HCT116 (cell line): Measurements from ENCODE around the gene WDR43. TPM values are rescaled to one million over a fixed set of nuclear protein-coding genes. Genes with fewer than 3 reads are reported as not detected.

Source experiments
- ATAC-seq: fragments of 200-7000 bp; cut with Tn5 transposase; 2 replicates; pipeline ENCODE4 v1.9.1; 2020; ENCODE audit warnings: mild to moderate bottlenecking, moderate library complexity
- BruUV-seq: library from RNA; stranded (reverse); fragments of 400-500 nt; replicated peaks from 2 replicates; lab custom pipeline; 2021; lab: Mats Ljungman, UMichigan
- CTCF ChIA-PET: fragments of 300-600 bp; sonication (Branson Sonifier 250); formaldehyde crosslinking; loops from one replicate; lab custom pipeline; 2021; ENCODE audit warnings: antibody characterized with exemption; lab: Charles Lee
- POLR2A ChIA-PET: fragments of 300-600, 350-600 bp; sonication (Branson Sonifier 250); formaldehyde crosslinking; loops from one replicate; lab custom pipeline; 2021; ENCODE audit warnings: antibody characterized with exemption; lab: Charles Lee
- RAD21 ChIA-PET, 2 experiments: fragments of 300-600 bp; sonication (Branson Sonifier 250); formaldehyde crosslinking; loops; one replicate each; lab custom pipeline; 2023; ENCODE audit warnings: low total read pairs in 2 of 2; ENCODE audit not compliant: uncharacterized antibody in 2 of 2, unreplicated experiment in 2 of 2, low non-redundant PET in 1 of 2; lab: Charles Lee
- DNase-seq: peaks from one replicate; pipeline ENCODE4 v3.0.0-alpha.2; 2010; ENCODE audit warnings: low read depth, low spot score
- H2AFZ ChIP-seq: fragments of 200-600 bp; shearing (Covaris generic), sonication (generic); 2 replicates; pipeline ENCODE4 v1.6.1; 2017; ENCODE audit warnings: low read depth, mixed run types, mixed read lengths, antibody characterized with exemption, low read length; ENCODE audit not compliant: poor library complexity, severe bottlenecking
- H3K27ac ChIP-seq: 2 replicates; pipeline ENCODE4 v1.5.1; 2012; ENCODE audit warnings: low read depth, low read length
- H3K27me3 ChIP-seq: fragments of 200-600 bp; sonication (generic); 2 replicates; pipeline ENCODE4 v1.6.1; 2016; ENCODE audit warnings: mixed run types, low read length, mixed read lengths; ENCODE audit not compliant: insufficient read depth
- H3K36me3 ChIP-seq, 2 experiments: fragments of 200-500 bp in 1 of 2; fragments of 200-600 bp in 1 of 2; sonication (Bioruptor generic) in 1 of 2; sonication (generic) in 1 of 2; 2 replicates each; pipeline versions ENCODE4 v1.5.1 to v1.6.1; 2014 to 2016; ENCODE audit warnings: low read length in 2 of 2, inconsistent platforms in 1 of 2, mixed read lengths in 1 of 2, mixed run types in 1 of 2; ENCODE audit not compliant: insufficient read depth in 2 of 2, control insufficient read depth in 1 of 2
- H3K4me1 ChIP-seq, 2 experiments: fragments of 200-600 bp in 1 of 2; sonication (generic) in 1 of 2; 2 replicates each; pipeline versions ENCODE4 v1.5.1 to v1.6.1; 2012 to 2017; ENCODE audit warnings: low read length in 2 of 2, inconsistent platforms in 1 of 2, mild to moderate bottlenecking in 1 of 2, mixed read lengths in 1 of 2, mixed run types in 1 of 2, moderate library complexity in 1 of 2; ENCODE audit not compliant: insufficient read depth in 2 of 2, control insufficient read depth in 1 of 2
- H3K4me2 ChIP-seq: fragments of 200-600 bp; sonication (generic); 2 replicates; pipeline ENCODE4 v1.6.1; 2017; ENCODE audit warnings: mixed run types, low read length, mixed read lengths
- H3K4me3 ChIP-seq, 2 experiments: fragments of 200-600 bp in 1 of 2; sonication (generic) in 1 of 2; replicated peaks in 1 of 2; 2 replicates each; pipeline ENCODE4 v1.5.1; 2011 to 2016; ENCODE audit warnings: low read length in 2 of 2, control low read depth in 1 of 2, low read depth in 1 of 2, mild to moderate bottlenecking in 1 of 2, mixed read lengths in 1 of 2, mixed run types in 1 of 2
- H3K79me2 ChIP-seq: fragments of 200-600 bp; sonication (generic); 2 replicates; pipeline ENCODE4 v1.6.1; 2017; ENCODE audit warnings: mild to moderate bottlenecking, mixed run types, low read length, moderate library complexity, mixed read lengths; ENCODE audit not compliant: insufficient read depth
- H3K9ac ChIP-seq: fragments of 200-600 bp; sonication (generic); 2 replicates; pipeline ENCODE4 v1.6.1; 2016; ENCODE audit warnings: low read length, mixed read lengths
- H3K9me2 ChIP-seq: fragments of 200-600 bp; sonication (generic), shearing (Covaris generic); 2 replicates; pipeline ENCODE4 v1.6.1; 2017; ENCODE audit warnings: mixed run types, mild to moderate bottlenecking, moderate library complexity; ENCODE audit not compliant: insufficient read depth
- H3K9me3 ChIP-seq, 2 experiments: fragments of 200-500 bp in 1 of 2; fragments of 200-600 bp in 1 of 2; sonication (Bioruptor generic) in 1 of 2; sonication (generic) in 1 of 2; 2 replicates each; pipeline ENCODE4 v1.6.1; 2014 to 2017; ENCODE audit warnings: low read length in 2 of 2, mixed read lengths in 2 of 2, inconsistent platforms in 1 of 2, low read depth in 1 of 2, mild to moderate bottlenecking in 1 of 2, mixed run types in 1 of 2, moderate library complexity in 1 of 2; ENCODE audit not compliant: control insufficient read depth in 1 of 2, insufficient read depth in 1 of 2
- H4K20me1 ChIP-seq: fragments of 200-600 bp; sonication (generic), shearing (Covaris generic); 2 replicates; pipeline ENCODE4 v1.6.1; 2017; ENCODE audit warnings: mixed run types, mild to moderate bottlenecking, moderate library complexity; ENCODE audit not compliant: insufficient read depth
- CEBPB ChIP-seq: IDR thresholded peaks from 2 replicates; pipeline ENCODE4 v1.6.1; 2012; ENCODE audit warnings: low read depth
- ELF1 ChIP-seq: IDR thresholded peaks from 2 replicates; pipeline ENCODE4 v1.6.1; 2012; ENCODE audit warnings: low read depth, borderline replicate concordance
- EZH2 ChIP-seq: fragments of 200-600 bp; sonication (generic); IDR thresholded peaks from 2 replicates; pipeline ENCODE4 v1.6.1; 2017; ENCODE audit warnings: antibody characterized with exemption, mixed run types
- EZH2phosphoT487 ChIP-seq: fragments of 200-600 bp; IDR thresholded peaks from 2 replicates; pipeline ENCODE4 v1.6.1; 2018; ENCODE audit warnings: antibody characterized with exemption, borderline replicate concordance
- FOSL1 ChIP-seq: IDR thresholded peaks from 2 replicates; pipeline ENCODE4 v1.6.1; 2012; ENCODE audit warnings: low read depth
- JUND ChIP-seq: IDR thresholded peaks from 2 replicates; pipeline ENCODE4 v1.6.1; 2012
- SIN3A ChIP-seq: IDR thresholded peaks from 2 replicates; pipeline ENCODE4 v1.6.1; 2012; ENCODE audit warnings: low read depth
- SRF ChIP-seq: IDR thresholded peaks from 2 replicates; pipeline ENCODE4 v1.6.1; 2012; ENCODE audit warnings: low read depth
- TCF7L2 ChIP-seq: IDR thresholded peaks from 2 replicates; pipeline ENCODE4 v1.7.0; 2011; ENCODE audit warnings: borderline replicate concordance, inconsistent platforms; ENCODE audit not compliant: insufficient read depth, insufficient read length; ENCODE audit errors: extremely low read depth
- YY1 ChIP-seq: IDR thresholded peaks from 2 replicates; pipeline ENCODE4 v1.6.1; 2011; ENCODE audit warnings: low read length, low read depth, moderate library complexity, mild to moderate bottlenecking; ENCODE audit not compliant: insufficient replicate concordance; ENCODE audit errors: extremely low read depth
- intact Hi-C: fragments of 100-400 bp; cut with micrococcal nuclease; formaldehyde crosslinking; loops from 2 replicates; pipeline ENCODE4 v1.10.0; 2022
- total RNA-seq: library from RNA; stranded (reverse); gene quantifications from one replicate; pipeline ENCODE4 v1.2.1, GENCODE V29; 2021; ENCODE audit not compliant: unreplicated experiment
- TF ChIP-seq, protein P1 (sequence below): IDR thresholded peaks from 2 replicates; pipeline ENCODE4 v1.6.1; 2012
- TF ChIP-seq, protein P2 (sequence below): IDR thresholded peaks from 2 replicates; pipeline ENCODE4 v1.6.1; 2012
- TF ChIP-seq, protein P3 (sequence below), 3 experiments: fragments of 200-600 bp in 1 of 3; sonication (generic) in 1 of 3; IDR thresholded peaks in 2 of 3; conservative IDR thresholded peaks in 1 of 3; 2 replicates each; pipeline ENCODE4 v1.5.1; 2012 to 2017; ENCODE audit warnings: low read depth in 2 of 3, low read length in 2 of 3, antibody characterized with exemption in 1 of 3, borderline replicate concordance in 1 of 3, control low read depth in 1 of 3, mild to moderate bottlenecking in 1 of 3, mixed read lengths in 1 of 3, mixed run types in 1 of 3, moderate library complexity in 1 of 3; ENCODE audit not compliant: insufficient read depth in 1 of 3
- TF ChIP-seq, protein P4 (sequence below): IDR thresholded peaks from 2 replicates; pipeline ENCODE4 v1.6.1; 2011; ENCODE audit warnings: mild to moderate bottlenecking, low read length, moderate library complexity; ENCODE audit not compliant: insufficient replicate concordance; ENCODE audit errors: extremely low read depth

Gene WDR43
- total RNA-seq, 1 experiment from 2014 or later, result 119 TPM

DNA sequence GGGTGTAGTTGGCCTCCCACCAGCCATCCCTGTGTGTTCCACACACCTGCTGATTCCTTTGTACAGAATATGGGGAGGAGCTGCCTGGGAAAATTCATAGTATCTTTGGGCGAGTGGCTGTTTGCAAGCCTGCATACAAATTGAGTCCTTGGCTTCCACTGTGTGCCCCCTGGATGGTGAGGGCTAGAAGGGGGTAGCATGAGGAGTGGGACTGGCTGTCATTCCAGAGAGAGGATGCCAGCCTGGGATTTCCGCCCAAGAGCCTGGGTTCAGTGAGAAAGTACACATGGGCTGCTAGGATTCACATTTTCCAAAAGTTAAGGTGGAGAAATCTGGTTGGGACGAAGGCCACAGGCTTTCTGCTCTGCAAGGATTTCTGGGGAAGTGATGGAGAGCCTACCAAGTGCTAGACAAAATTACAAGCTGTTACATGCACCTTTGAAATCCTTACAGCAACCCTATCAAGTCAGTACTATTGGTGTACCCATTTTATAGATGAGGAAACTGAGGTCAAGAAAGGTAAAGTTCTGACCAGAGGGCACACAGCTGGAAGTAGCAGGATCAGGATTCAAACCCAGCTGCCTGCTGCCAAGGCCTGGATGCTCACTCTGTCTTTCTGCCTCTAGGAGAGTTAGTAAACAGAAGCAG, 86.0 kb downstream of the WDR43 start:
- ChIA-PET CTCF (no interaction called here), POLR2A (no interaction called here), RAD21 (no interaction called here)
- Histone ChIP-seq H3K27ac (no peak overlapping the region), H3K4me2 (no peak overlapping the region), H3K27me3 (no peaks in the 10 kb centered on the region), H3K4me1 (peaks cover 0 to 12% of the 10 kb centered on the region in 2 experiments; a peak in 1 of 4 replicates), H3K79me2 (no peaks in the 10 kb centered on the region), H3K4me3 (no peak overlapping the region), H2AFZ (no peak overlapping the region), H4K20me1 (no peaks in the 10 kb centered on the region), H3K9ac (no peak overlapping the region), H3K36me3 (no peaks in the 10 kb centered on the region), H3K9me3 (no peaks in the 10 kb centered on the region), H3K9me2 (no peaks in the 10 kb centered on the region)
- BruUV-seq, result no TSS peak
- TF ChIP-seq EZH2phosphoT487 (no peak), SRF (no peak), ELF1 (no peak), EZH2 (no peak), YY1 (no peak), FOSL1 (no peak), CEBPB (no peak), SIN3A (no peak), TCF7L2 (no peak), JUND (no peak)
- TF ChIP-seq, protein P1, sequence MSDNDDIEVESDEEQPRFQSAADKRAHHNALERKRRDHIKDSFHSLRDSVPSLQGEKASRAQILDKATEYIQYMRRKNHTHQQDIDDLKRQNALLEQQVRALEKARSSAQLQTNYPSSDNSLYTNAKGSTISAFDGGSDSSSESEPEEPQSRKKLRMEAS, result no peak
- TF ChIP-seq, protein P2, sequence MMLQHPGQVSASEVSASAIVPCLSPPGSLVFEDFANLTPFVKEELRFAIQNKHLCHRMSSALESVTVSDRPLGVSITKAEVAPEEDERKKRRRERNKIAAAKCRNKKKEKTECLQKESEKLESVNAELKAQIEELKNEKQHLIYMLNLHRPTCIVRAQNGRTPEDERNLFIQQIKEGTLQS, result no peak
- TF ChIP-seq, protein P3, sequence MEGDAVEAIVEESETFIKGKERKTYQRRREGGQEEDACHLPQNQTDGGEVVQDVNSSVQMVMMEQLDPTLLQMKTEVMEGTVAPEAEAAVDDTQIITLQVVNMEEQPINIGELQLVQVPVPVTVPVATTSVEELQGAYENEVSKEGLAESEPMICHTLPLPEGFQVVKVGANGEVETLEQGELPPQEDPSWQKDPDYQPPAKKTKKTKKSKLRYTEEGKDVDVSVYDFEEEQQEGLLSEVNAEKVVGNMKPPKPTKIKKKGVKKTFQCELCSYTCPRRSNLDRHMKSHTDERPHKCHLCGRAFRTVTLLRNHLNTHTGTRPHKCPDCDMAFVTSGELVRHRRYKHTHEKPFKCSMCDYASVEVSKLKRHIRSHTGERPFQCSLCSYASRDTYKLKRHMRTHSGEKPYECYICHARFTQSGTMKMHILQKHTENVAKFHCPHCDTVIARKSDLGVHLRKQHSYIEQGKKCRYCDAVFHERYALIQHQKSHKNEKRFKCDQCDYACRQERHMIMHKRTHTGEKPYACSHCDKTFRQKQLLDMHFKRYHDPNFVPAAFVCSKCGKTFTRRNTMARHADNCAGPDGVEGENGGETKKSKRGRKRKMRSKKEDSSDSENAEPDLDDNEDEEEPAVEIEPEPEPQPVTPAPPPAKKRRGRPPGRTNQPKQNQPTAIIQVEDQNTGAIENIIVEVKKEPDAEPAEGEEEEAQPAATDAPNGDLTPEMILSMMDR (IDR thresholded peaks at IDR 0.05 in 2 of 3, conservative IDR thresholded peaks at IDR 0.05 in 1 of 3; ENCODE audit: borderline replicate concordance in 1 of 3, insufficient read depth in 1 of 3, low read depth in 2 of 3, low read length in 2 of 3), result no peak
- TF ChIP-seq, protein P4, sequence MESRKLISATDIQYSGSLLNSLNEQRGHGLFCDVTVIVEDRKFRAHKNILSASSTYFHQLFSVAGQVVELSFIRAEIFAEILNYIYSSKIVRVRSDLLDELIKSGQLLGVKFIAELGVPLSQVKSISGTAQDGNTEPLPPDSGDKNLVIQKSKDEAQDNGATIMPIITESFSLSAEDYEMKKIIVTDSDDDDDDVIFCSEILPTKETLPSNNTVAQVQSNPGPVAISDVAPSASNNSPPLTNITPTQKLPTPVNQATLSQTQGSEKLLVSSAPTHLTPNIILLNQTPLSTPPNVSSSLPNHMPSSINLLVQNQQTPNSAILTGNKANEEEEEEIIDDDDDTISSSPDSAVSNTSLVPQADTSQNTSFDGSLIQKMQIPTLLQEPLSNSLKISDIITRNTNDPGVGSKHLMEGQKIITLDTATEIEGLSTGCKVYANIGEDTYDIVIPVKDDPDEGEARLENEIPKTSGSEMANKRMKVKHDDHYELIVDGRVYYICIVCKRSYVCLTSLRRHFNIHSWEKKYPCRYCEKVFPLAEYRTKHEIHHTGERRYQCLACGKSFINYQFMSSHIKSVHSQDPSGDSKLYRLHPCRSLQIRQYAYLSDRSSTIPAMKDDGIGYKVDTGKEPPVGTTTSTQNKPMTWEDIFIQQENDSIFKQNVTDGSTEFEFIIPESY, result no peak
- ATAC-seq (no peak), DNase-seq (no peak)
- intact Hi-C loops, result no loop called here
